ENCODE data around the gene UBQLN4.

GRCh38 chr1:156073110-156073687 lies 19.6 kb upstream of the UBQLN4 start:
- TF ChIP-seq SUZ12 (IDR thresholded peaks at IDR 0.05; ENCODE audit: extremely low read depth, insufficient read depth, insufficient read length) (no peak), ZNF274 (IDR thresholded peaks at IDR 0.05; ENCODE audit: low read depth, low read length) (no peak), YY1 (IDR thresholded peaks at IDR 0.05; ENCODE audit: insufficient read depth, insufficient read length) (no peak)

Measured in NT2/D1 (cell line).